Activated CD8-positive, alpha-beta memory T cell treated with anti-CD3 and anti-CD28 coated beads, Interleukin-2, amount 50 U/mL, for 1 hour (primary cell): ENCODE measurements around the gene ASXL2.

Source experiments
- DNase-seq: peaks from one replicate; pipeline ENCODE4 v3.0.0-alpha.2; 2020; ENCODE audit errors: extremely low read depth

ASXL2 gene

DNA sequence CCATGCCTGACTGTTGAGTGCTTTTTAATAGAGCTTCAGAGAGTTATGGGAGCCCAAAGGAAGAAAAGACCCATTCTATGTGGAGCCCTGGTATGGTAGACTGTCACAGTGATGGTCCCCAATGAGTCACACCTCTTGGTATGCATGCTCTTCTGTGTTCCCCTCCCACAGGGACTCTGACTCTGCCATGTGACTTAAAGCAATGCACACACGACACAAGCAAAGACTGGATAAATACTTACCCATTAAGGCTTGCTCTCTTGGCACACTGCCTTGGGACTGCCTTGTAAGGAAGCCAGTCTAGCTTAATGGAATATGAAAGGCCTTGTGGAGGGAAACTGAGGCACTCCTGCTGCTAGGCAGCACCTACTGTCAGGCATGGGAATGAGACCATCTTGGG is 188.2 kb downstream of the ASXL2 start:
- no peak for DNase-seq

DNA sequence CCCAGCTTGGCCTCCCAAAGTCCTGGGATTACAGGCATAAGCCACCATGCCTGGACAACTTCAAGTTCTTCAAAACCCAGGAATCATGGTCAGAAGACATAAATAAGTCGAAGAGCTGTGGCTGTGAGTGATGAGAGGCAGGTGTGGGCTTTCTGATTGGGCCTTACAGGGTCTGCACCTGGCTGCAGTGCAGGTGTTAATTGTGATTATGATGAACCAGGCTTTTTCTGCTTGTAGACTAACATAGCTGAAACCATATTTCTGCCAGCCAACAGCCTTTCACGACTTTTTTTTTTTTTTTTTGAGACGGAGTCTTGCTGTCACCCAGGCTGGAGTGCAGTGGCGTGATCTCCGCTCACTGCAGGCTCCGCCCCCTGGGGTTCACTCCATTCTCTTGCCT is 190.1 kb downstream of the ASXL2 start:
- DNase-seq = no peak

DNA sequence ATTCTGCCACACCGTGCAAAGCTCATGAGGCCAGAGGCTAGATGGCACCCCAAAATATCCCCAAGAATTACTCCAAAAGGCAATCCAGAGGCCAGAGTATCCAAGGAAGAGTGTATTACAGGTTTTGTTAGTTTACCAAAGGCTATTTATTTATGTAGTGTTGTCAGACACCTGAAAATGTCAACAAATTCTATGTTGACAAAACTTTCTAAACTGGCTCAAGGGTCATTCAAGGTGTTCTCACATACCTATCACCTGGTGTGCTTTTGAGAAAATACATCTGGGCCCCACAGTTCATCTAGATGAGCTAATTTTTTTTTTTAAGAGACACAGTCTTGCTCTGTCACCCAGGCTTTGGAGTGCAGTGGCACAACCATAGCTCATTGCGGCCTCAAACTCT is 192.5 kb downstream of the ASXL2 start:
- DNase-seq = no peak

DNA sequence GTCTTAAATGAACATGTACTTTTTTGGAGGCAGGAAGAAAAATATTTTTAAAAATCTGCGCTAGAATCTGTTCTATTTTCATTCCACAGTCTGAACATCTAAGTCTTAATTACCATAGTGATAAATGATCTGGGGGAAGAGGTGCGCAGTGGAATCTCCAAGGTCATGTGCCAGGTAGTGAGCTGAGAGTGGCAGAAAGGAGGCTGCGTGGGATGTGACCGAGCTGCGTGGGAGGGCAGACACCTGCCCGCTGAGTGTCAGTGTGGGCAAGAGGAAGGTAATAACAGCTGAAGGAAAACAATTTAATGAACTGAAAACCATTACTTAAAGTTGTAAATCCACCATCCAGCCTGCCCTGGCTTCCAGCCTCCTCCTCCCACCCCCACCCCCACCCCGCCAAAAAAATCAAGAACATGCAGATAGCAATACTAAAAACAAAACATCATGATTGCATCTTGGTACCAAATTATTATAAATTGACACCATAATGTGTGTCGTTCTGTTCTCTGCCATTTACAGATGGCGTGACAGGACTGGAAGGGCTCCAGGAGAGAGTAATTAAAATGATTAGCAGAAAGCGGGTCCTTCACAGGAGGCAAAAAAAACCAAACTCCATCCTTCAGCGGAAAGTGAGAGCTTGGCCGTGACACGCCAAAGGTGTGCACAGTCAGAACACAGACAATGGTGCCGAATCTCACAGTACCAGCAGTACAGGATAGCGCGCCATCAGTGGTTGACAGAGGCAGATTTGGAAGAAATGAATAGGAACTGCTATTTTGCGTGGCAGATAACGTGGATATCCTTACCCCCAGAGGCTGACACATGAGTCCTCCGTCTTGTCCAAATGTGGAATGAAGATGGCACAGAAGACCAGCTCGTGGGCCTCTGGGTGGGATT is 193.5 kb downstream of the ASXL2 start:
- DNase-seq = no peak
